HepG2 (cell line): ENCODE measurements around the gene SERPINB1.

Experiments used
- EP300 ChIP-seq, 3 experiments: sonication (generic) in 1 of 3; formaldehyde crosslinking in 1 of 3; IDR thresholded peaks; 2 replicates each; pipeline versions ENCODE4 v1.5.1 to v1.6.1; 2011 to 2020; ENCODE audit warnings: low read depth in 2 of 3, low read length in 2 of 3, borderline replicate concordance in 1 of 3, improper control_type of control experiment in 1 of 3, mild to moderate bottlenecking in 1 of 3, missing genetic modification reagents in 1 of 3, moderate library complexity in 1 of 3
- RFX5 ChIP-seq: IDR thresholded peaks from 2 replicates; pipeline ENCODE4 v1.6.1; 2011; ENCODE audit warnings: low read depth, low read length, improper control_type of control experiment
- ZNF687 ChIP-seq: sonication (generic); formaldehyde crosslinking; IDR thresholded peaks from 2 replicates; pipeline ENCODE4 v1.5.1; 2020; ENCODE audit warnings: mild to moderate bottlenecking, missing genetic modification reagents, moderate library complexity
- TF ChIP-seq, protein P1 (sequence below): sonication (generic); formaldehyde crosslinking; IDR thresholded peaks from 2 replicates; pipeline ENCODE4 v1.4.0; 2020; ENCODE audit warnings: missing genetic modification reagents, borderline replicate concordance

GRCh38 chr6:2839195-2839981 is 2.3 kb downstream of the SERPINB1 start:
- TF ChIP-seq RFX5 (no peak), ZNF687 (peak; percentile 32), EP300 (IDR thresholded peaks at IDR 0.05; ENCODE audit: low read depth in 2 of 2, low read length in 2 of 2) (peak; percentile 43 to 95; a peak in 2 of 4 replicates), EP300 (CRISPR knock-in tag; IDR thresholded peaks at IDR 0.05; ENCODE audit: borderline replicate concordance) (peak; percentile 85)
- TF ChIP-seq, protein P1, sequence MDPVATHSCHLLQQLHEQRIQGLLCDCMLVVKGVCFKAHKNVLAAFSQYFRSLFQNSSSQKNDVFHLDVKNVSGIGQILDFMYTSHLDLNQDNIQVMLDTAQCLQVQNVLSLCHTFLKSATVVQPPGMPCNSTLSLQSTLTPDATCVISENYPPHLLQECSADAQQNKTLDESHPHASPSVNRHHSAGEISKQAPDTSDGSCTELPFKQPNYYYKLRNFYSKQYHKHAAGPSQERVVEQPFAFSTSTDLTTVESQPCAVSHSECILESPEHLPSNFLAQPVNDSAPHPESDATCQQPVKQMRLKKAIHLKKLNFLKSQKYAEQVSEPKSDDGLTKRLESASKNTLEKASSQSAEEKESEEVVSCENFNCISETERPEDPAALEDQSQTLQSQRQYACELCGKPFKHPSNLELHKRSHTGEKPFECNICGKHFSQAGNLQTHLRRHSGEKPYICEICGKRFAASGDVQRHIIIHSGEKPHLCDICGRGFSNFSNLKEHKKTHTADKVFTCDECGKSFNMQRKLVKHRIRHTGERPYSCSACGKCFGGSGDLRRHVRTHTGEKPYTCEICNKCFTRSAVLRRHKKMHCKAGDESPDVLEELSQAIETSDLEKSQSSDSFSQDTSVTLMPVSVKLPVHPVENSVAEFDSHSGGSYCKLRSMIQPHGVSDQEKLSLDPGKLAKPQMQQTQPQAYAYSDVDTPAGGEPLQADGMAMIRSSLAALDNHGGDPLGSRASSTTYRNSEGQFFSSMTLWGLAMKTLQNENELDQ (CRISPR knock-in tag), result no peak
